NCI-H460 (cell line): ENCODE results near the gene CCSAP. TPM values are rescaled to one million over a fixed set of nuclear protein-coding genes. Genes with fewer than 3 reads are reported as not detected.

Experiments used
- small RNA-seq, 2 experiments: library from RNA; depleted of rRNA; stranded (forward); fragments of <200 nt; gene quantifications; one replicate each; pipeline ENCODE3, GENCODE V24; 2014
- total RNA-seq: library from RNA; depleted of rRNA; stranded (reverse); fragments of >200 nt; shearing (Covaris generic); gene quantifications from 2 replicates; pipeline ENCODE4 v1.2.3, GENCODE V29; 2014; rRNA removed

CCSAP gene
- total RNA-seq, 1 experiment from 2014 or later: 19.1 TPM

Small RNAs within 50 kb of the gene (small RNA-seq; reads per million reads assigned to genes)
- gene RNU6-180P: 0 to 0.02 reads per million in 2 experiments

Other genes starting within 250 kb of the CCSAP start
- gene RAB4A, start 71.9 kb downstream of the CCSAP start, total RNA-seq: 24.2 and 39.2 TPM in 2 replicates
- gene ACTA1, start 91.0 kb upstream of the CCSAP start, total RNA-seq: not detected in 2 replicates
- gene NUP133, start 165.3 kb upstream of the CCSAP start, total RNA-seq: 58.8 and 60.0 TPM in 2 replicates
- gene ABCB10, start 215.7 kb upstream of the CCSAP start, total RNA-seq: 95.8 and 97.5 TPM in 2 replicates